ENCODE data around the gene WFDC8.

- TF ChIP-seq EZH2 (IDR thresholded peaks at IDR 0.05; ENCODE audit: borderline replicate concordance, low read length) = no peak
- TF ChIP-seq, protein P1, sequence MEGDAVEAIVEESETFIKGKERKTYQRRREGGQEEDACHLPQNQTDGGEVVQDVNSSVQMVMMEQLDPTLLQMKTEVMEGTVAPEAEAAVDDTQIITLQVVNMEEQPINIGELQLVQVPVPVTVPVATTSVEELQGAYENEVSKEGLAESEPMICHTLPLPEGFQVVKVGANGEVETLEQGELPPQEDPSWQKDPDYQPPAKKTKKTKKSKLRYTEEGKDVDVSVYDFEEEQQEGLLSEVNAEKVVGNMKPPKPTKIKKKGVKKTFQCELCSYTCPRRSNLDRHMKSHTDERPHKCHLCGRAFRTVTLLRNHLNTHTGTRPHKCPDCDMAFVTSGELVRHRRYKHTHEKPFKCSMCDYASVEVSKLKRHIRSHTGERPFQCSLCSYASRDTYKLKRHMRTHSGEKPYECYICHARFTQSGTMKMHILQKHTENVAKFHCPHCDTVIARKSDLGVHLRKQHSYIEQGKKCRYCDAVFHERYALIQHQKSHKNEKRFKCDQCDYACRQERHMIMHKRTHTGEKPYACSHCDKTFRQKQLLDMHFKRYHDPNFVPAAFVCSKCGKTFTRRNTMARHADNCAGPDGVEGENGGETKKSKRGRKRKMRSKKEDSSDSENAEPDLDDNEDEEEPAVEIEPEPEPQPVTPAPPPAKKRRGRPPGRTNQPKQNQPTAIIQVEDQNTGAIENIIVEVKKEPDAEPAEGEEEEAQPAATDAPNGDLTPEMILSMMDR (conservative IDR thresholded peaks at IDR 0.05 in 1 of 2, IDR thresholded peaks at IDR 0.05 in 1 of 2; ENCODE audit: extremely low read depth in 1 of 2, insufficient read depth in 1 of 2, low read depth in 1 of 2, low read length in 2 of 2) = no peak
Observed at GRCh38 chr20:45626540-45626939, 47.5 kb upstream of the WFDC8 start.

Measured in mammary epithelial cell (primary cell).